GM12878 (cell line): ENCODE results near the gene ENOX1. TPM values are rescaled to one million over a fixed set of nuclear protein-coding genes. Genes with fewer than 3 reads are reported as not detected.

Experiments
- ATAC-seq: fragments of 200-7000 bp; cut with Tn5 transposase; 3 replicates; pipeline ENCODE4 v1.9.1; 2020; ENCODE audit warnings: mild to moderate bottlenecking, moderate library complexity
- BruUV-seq: library from RNA; stranded (reverse); fragments of 400-500 nt; replicated peaks from 2 replicates; lab custom pipeline; 2021; lab: Mats Ljungman, UMichigan
- CTCF ChIA-PET: fragments of 300-600 bp; sonication (Branson Sonifier 250); formaldehyde crosslinking; extraction: SDS; loops from one replicate; lab custom pipeline; 2021; ENCODE audit warnings: inconsistent platforms; lab: Yijun Ruan, JAX
- POLR2A ChIA-PET: fragments of 350-600 bp; formaldehyde crosslinking; extraction: SDS; loops from one replicate; lab custom pipeline; 2021; ENCODE audit warnings: inconsistent platforms; lab: Charles Lee
- RAD21 ChIA-PET: fragments of 300-600 bp; sonication (Branson Sonifier 250); formaldehyde crosslinking; loops from one replicate; lab custom pipeline; 2023; ENCODE audit warnings: antibody characterized with exemption; ENCODE audit not compliant: unreplicated experiment; lab: Charles Lee
- SMC1A ChIA-PET: fragments of 300-600 bp; sonication (Branson Sonifier 250); formaldehyde crosslinking; loops from one replicate; lab custom pipeline; 2023; ENCODE audit not compliant: unreplicated experiment, uncharacterized antibody; lab: Charles Lee
- DNase-seq: peaks from one replicate; pipeline ENCODE4 v3.0.0-alpha.2; 2011; ENCODE audit warnings: low read depth, low spot score
- FAIRE-seq: peaks from 3 replicates; lab custom pipeline; 2011; peaks lifted over from hg19 to GRCh38; lab: Jason Lieb, UNC
- H2AFZ ChIP-seq: 2 replicates; pipeline ENCODE4 v1.6.0; 2011; ENCODE audit warnings: low read depth, low read length, control low read depth; ENCODE audit not compliant: control insufficient read depth
- H3K27ac ChIP-seq: 2 replicates; pipeline ENCODE4 v1.5.1; 2011; ENCODE audit warnings: control low read depth; ENCODE audit not compliant: control insufficient read depth, insufficient read depth
- H3K27me3 ChIP-seq, 2 experiments: replicated peaks in 1 of 2; 2 replicates each; pipeline versions ENCODE4 v1.6.0 to v1.6.1; 2011; ENCODE audit warnings: low read length in 1 of 2; ENCODE audit not compliant: control insufficient read depth in 2 of 2, insufficient read depth in 2 of 2
- H3K36me3 ChIP-seq, 2 experiments: 2 replicates each; pipeline ENCODE4 v1.5.1; 2011; ENCODE audit warnings: low read length in 1 of 2; ENCODE audit not compliant: control insufficient read depth in 2 of 2, insufficient read depth in 2 of 2
- H3K4me1 ChIP-seq: 2 replicates; pipeline ENCODE4 v1.6.1; 2011; ENCODE audit warnings: mild to moderate bottlenecking, low read length, moderate library complexity, mixed read lengths; ENCODE audit not compliant: control insufficient read depth, insufficient read depth
- H3K4me2 ChIP-seq: 2 replicates; pipeline ENCODE4 v1.6.0; 2011; ENCODE audit warnings: control low read depth; ENCODE audit not compliant: control insufficient read depth, insufficient read depth
- H3K4me3 ChIP-seq: fragments of 200-600 bp; sonication (generic); 2 replicates; pipeline ENCODE4 v1.5.1; 2016
- H3K79me2 ChIP-seq: 2 replicates; pipeline ENCODE4 v1.6.0; 2011; ENCODE audit warnings: low read length; ENCODE audit not compliant: control insufficient read depth, insufficient read depth
- H3K9ac ChIP-seq: 2 replicates; pipeline ENCODE4 v1.8.0; 2011; ENCODE audit warnings: low read length, control low read depth, mixed read lengths; ENCODE audit not compliant: control insufficient read depth, insufficient read depth
- H3K9me3 ChIP-seq: replicated peaks from 3 replicates; pipeline ENCODE4 v1.5.1; 2011; ENCODE audit warnings: mild to moderate bottlenecking, low read length; ENCODE audit not compliant: control insufficient read depth, insufficient read depth
- H4K20me1 ChIP-seq: 2 replicates; pipeline ENCODE4 v1.6.0; 2011; ENCODE audit not compliant: control insufficient read depth, insufficient read depth
- EED ChIP-seq: sonication (generic); IDR thresholded peaks from 2 replicates; pipeline ENCODE4 v1.6.1; 2016; ENCODE audit warnings: antibody characterized with exemption, low read depth
- HDAC6 ChIP-seq: fragments of 200-600 bp; sonication (generic); IDR thresholded peaks from one replicate; pipeline ENCODE4 v1.8.0; 2017; ENCODE audit warnings: antibody characterized with exemption; ENCODE audit not compliant: unreplicated experiment
- JUNB ChIP-seq: IDR thresholded peaks from 2 replicates; pipeline ENCODE4 v1.6.1; 2016; ENCODE audit warnings: antibody characterized with exemption, mild to moderate bottlenecking
- KDM1A ChIP-seq: fragments of 200-600 bp; sonication (generic); IDR thresholded peaks from 2 replicates; pipeline ENCODE4 v1.6.1; 2016; ENCODE audit warnings: borderline replicate concordance
- MYB ChIP-seq: fragments of 150-350 bp; IDR thresholded peaks from 2 replicates; pipeline ENCODE4 v1.6.1; 2014; ENCODE audit warnings: mild to moderate bottlenecking, low read depth, low read length, borderline replicate concordance
- NR2F1 ChIP-seq: fragments of 450-650 bp; conservative IDR thresholded peaks from 2 replicates; pipeline ENCODE4 v1.6.1; 2017; ENCODE audit warnings: mild to moderate bottlenecking
- RB1 ChIP-seq: fragments of 450-650 bp; formaldehyde crosslinking; IDR thresholded peaks from 2 replicates; pipeline ENCODE4 v1.6.1; 2017; ENCODE audit warnings: mild to moderate bottlenecking, borderline replicate concordance
- SP1 ChIP-seq: IDR thresholded peaks from one replicate; pipeline ENCODE4 v1.6.1; 2011; ENCODE audit warnings: low read depth, low read length
- STAT3 ChIP-seq: IDR thresholded peaks from 2 replicates; pipeline ENCODE4 v1.6.1; 2011; ENCODE audit warnings: low read depth, low read length, improper control_type of control experiment
- TARDBP ChIP-seq: IDR thresholded peaks from 2 replicates; pipeline ENCODE4 v1.6.1; 2016; ENCODE audit warnings: borderline replicate concordance
- ZNF274 ChIP-seq: IDR thresholded peaks from one replicate; pipeline ENCODE4 v1.8.0; 2011; ENCODE audit not compliant: insufficient read length, insufficient read depth
- WGBS: methylation state at CpG from one replicate; pipeline ENCODE4 v1.1.6; 2016; ENCODE audit warnings: low lambda C conversion rate; ENCODE audit not compliant: insufficient replicate concordance, insufficient coverage; ENCODE audit errors: missing lambda C conversion rate; 5-methylcytosine and 5-hydroxymethylcytosine counted together
- in situ Hi-C: fragments of 300-500 bp; cut with MboI; formaldehyde crosslinking; loops from 9 replicates; pipeline ENCODE4 v1.14.3; 2018; ENCODE audit warnings: mixed read lengths
- intact Hi-C: fragments of 100-400 bp; cut with micrococcal nuclease; formaldehyde crosslinking; loops from one replicate; pipeline ENCODE4 v1.14.2; 2022; ENCODE audit not compliant: unreplicated experiment
- polyA plus RNA-seq, 11 experiments: library from polyadenylated mRNA; depleted of rRNA in 4 of 11; unstranded in 6 of 11; stranded (reverse) in 5 of 11; fragments of >200 nt; fragmentation: Nextera tagmentation in 4 of 11; fragmentation: Illumina TruSeq in 1 of 11; extraction: Ambion mirVana in 4 of 11; extraction: Trizol in 1 of 11; gene quantifications; 1 replicate in 1 of 11; 2 replicates in 10 of 11; pipeline versions ENCODE4 v1.2.1 to v1.2.3, GENCODE V29; 2011 to 2016; ENCODE audit warnings: inconsistent platforms in 2 of 11, missing spikeins in 2 of 11, low read depth in 1 of 11
- total RNA-seq, 4 experiments: library from RNA; depleted of rRNA in 3 of 4; stranded (reverse); fragments of >200 nt in 3 of 4; fragmentation: Illumina TruSeq in 1 of 4; extraction: Trizol in 1 of 4; gene quantifications; 2 replicates each; pipeline versions ENCODE4 v1.2.1 to v1.2.3, GENCODE V29; 2013 to 2021
- TF ChIP-seq, protein P1 (sequence below): IDR thresholded peaks from 2 replicates; pipeline ENCODE4 v1.6.1; 2011; ENCODE audit warnings: borderline replicate concordance, low read depth, mild to moderate bottlenecking, moderate library complexity, mixed read lengths, low read length; ENCODE audit not compliant: insufficient read depth; ENCODE audit errors: extremely low read length
- TF ChIP-seq, protein P2 (sequence below): fragments of 450-650 bp; IDR thresholded peaks from 2 replicates; pipeline ENCODE4 v1.6.1; 2017; ENCODE audit warnings: borderline replicate concordance

ENOX1 gene
- total and polyA plus RNA-seq, 10 of the 15 experiments (the other 5 are each of a cell fraction or from before 2014, with no cell fraction given) = 0.11 to 0.26 (median 0.15) TPM

DNA sequence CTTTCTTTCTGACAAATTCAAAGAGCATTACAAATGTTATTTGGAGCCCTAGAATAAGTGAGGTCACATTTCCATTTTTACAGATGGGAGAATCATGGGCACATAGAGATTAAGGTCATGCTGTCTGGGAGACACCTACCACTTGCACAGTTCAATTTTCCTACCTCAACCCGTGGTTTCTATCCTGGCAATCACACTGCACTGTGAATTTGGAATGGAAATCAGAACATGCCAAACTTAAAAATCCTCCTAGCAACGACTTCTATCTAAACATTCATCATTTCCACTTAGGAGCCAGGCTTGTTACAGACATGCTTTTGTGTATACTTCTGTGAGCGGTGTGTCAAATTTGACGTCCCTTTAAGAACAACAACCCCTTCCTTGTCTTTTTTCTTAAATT, 511.9 kb downstream of the ENOX1 start:
- no TSS peak for BruUV-seq
- in situ Hi-C loops (no loop called here), intact Hi-C loops (no loop called here)
- Histone ChIP-seq H3K4me3 (no peak overlapping the region), H3K36me3 (no peaks in the 10 kb centered on the region), H2AFZ (no peak overlapping the region), H3K79me2 (no peaks in the 10 kb centered on the region), H3K4me1 (no peaks in the 10 kb centered on the region), H3K4me2 (no peak overlapping the region), H3K9me3 (no peaks in the 10 kb centered on the region), H3K27ac (no peak overlapping the region), H3K27me3 (no peaks in the 10 kb centered on the region; a peak in 1 of 4 replicates), H3K9ac (no peak overlapping the region), H4K20me1 (no peaks in the 10 kb centered on the region)
- no peak for FAIRE-seq
- DNase-seq = no peak
- ATAC-seq = no peak
- 42% methylated on average over 4 of the region's 4 CpGs for WGBS
- ChIA-PET SMC1A (interaction anchor here (0.7 kb wide), 1 partner anchor 1544 kb away, joined by 3 read pairs; no protein-coding TSS in a partner anchor), RAD21 (no interaction called here), POLR2A (no interaction called here), CTCF (no interaction called here)
- TF ChIP-seq STAT3 (no peak), HDAC6 (no peak), MYB (no peak), TARDBP (no peak), NR2F1 (no peak), RB1 (no peak), SP1 (no peak), EED (no peak), JUNB (no peak), ZNF274 (no peak), KDM1A (no peak)
- TF ChIP-seq, protein P1, sequence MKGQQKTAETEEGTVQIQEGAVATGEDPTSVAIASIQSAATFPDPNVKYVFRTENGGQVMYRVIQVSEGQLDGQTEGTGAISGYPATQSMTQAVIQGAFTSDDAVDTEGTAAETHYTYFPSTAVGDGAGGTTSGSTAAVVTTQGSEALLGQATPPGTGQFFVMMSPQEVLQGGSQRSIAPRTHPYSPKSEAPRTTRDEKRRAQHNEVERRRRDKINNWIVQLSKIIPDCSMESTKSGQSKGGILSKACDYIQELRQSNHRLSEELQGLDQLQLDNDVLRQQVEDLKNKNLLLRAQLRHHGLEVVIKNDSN = no peak
- TF ChIP-seq, protein P2, sequence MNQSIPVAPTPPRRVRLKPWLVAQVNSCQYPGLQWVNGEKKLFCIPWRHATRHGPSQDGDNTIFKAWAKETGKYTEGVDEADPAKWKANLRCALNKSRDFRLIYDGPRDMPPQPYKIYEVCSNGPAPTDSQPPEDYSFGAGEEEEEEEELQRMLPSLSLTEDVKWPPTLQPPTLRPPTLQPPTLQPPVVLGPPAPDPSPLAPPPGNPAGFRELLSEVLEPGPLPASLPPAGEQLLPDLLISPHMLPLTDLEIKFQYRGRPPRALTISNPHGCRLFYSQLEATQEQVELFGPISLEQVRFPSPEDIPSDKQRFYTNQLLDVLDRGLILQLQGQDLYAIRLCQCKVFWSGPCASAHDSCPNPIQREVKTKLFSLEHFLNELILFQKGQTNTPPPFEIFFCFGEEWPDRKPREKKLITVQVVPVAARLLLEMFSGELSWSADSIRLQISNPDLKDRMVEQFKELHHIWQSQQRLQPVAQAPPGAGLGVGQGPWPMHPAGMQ = no peak
